ENCODE measurements around the gene GOLGA8A.
"Not testable (repeated sequence)": the region's sequence is repeated elsewhere in the genome, so short reads cannot be mapped to it uniquely, and the experiment has no call there.

GOLGA8A gene

DNA sequence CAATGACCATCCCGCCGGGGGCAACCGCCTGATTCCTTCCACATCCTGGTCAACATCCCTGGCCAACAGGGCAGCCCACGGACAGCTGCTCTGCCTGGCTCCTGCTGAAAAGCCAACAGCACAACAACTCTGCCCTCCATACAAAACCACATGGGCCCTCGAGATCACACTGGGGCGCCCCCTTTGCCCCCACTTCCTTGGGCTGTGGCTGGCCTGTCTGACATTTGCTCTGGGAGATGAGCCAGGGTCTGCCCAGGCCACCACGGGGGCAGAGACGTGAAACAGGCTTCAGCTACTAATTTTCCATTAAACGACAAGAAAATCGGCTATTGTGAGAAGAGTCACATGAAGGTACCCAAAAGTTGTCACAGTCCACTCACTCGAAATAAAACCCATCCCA lies 16.7 kb downstream of the GOLGA8A start:
- not testable (repeated sequence) for H3K27me3 ChIP-seq (ENCODE audit: control insufficient read depth in 1 of 2, insufficient read depth in 2 of 2, low read length in 2 of 2); H3K4me1 ChIP-seq (ENCODE audit: control insufficient read depth in 1 of 2, insufficient read depth in 2 of 2, low read length in 2 of 2); H3K4me3 ChIP-seq (ENCODE audit: low read depth in 1 of 2, low read length in 2 of 2); H3K9me3 ChIP-seq (ENCODE audit: control insufficient read depth in 1 of 2, low read length in 2 of 2); H3K36me3 ChIP-seq (ENCODE audit: control insufficient read depth in 1 of 2, insufficient read depth in 2 of 2, low read length in 2 of 2); H3K27ac ChIP-seq (ENCODE audit: low read depth, low read length); H3K9ac ChIP-seq (ENCODE audit: low read depth in 1 of 2, low read length in 2 of 2)

- not testable (repeated sequence) for H3K9me3 ChIP-seq (ENCODE audit: control insufficient read depth in 1 of 2, low read length in 2 of 2); H3K27me3 ChIP-seq (ENCODE audit: control insufficient read depth in 1 of 2, insufficient read depth in 2 of 2, low read length in 2 of 2); H3K36me3 ChIP-seq (ENCODE audit: control insufficient read depth in 1 of 2, insufficient read depth in 2 of 2, low read length in 2 of 2); H3K4me3 ChIP-seq (ENCODE audit: low read depth in 1 of 2, low read length in 2 of 2); H3K4me1 ChIP-seq (ENCODE audit: control insufficient read depth in 1 of 2, insufficient read depth in 2 of 2, low read length in 2 of 2); H3K9ac ChIP-seq (ENCODE audit: low read depth in 1 of 2, low read length in 2 of 2); H3K27ac ChIP-seq (ENCODE audit: low read depth, low read length)
Observed at GRCh38 chr15:34418435-34418834, 19.2 kb downstream of the GOLGA8A start.

DNA sequence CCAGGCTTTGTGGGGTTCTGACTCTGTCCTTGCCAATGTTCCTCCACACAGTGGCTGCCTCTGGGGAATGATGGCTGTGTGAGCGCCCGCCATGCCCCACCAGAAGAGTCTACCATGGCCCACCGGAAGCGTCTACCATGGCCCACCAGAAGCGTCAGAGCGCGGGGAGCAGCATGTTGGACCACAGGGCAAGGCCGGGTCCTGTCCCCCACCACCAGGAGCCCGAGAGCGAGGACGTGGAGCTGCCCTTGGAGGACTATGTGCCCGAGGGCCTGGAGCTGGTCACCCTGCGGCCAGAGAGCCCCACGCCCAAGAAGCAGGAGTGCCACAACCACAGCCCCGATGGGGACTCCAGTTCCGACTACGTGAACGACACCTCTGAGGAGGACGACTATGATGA lies 28.1 kb downstream of the GOLGA8A start:
- H3K27me3 ChIP-seq (ENCODE audit: control insufficient read depth in 1 of 2, insufficient read depth in 2 of 2, low read length in 2 of 2); H3K9me3 ChIP-seq (ENCODE audit: control insufficient read depth in 1 of 2, low read length in 2 of 2); H3K36me3 ChIP-seq (ENCODE audit: control insufficient read depth in 1 of 2, insufficient read depth in 2 of 2, low read length in 2 of 2); H3K27ac ChIP-seq (ENCODE audit: low read depth, low read length); H3K9ac ChIP-seq (ENCODE audit: low read depth in 1 of 2, low read length in 2 of 2); H3K4me3 ChIP-seq (ENCODE audit: low read depth in 1 of 2, low read length in 2 of 2); H3K4me1 ChIP-seq (ENCODE audit: control insufficient read depth in 1 of 2, insufficient read depth in 2 of 2, low read length in 2 of 2): not testable (repeated sequence)

GRCh38 chr15:34408973-34409372 lies 28.6 kb downstream of the GOLGA8A start:
- not testable (repeated sequence) for H3K9ac ChIP-seq (ENCODE audit: low read depth in 1 of 2, low read length in 2 of 2); H3K36me3 ChIP-seq (ENCODE audit: control insufficient read depth in 1 of 2, insufficient read depth in 2 of 2, low read length in 2 of 2); H3K4me3 ChIP-seq (ENCODE audit: low read depth in 1 of 2, low read length in 2 of 2); H3K27me3 ChIP-seq (ENCODE audit: control insufficient read depth in 1 of 2, insufficient read depth in 2 of 2, low read length in 2 of 2); H3K4me1 ChIP-seq (ENCODE audit: control insufficient read depth in 1 of 2, insufficient read depth in 2 of 2, low read length in 2 of 2); H3K9me3 ChIP-seq (ENCODE audit: control insufficient read depth in 1 of 2, low read length in 2 of 2); H3K27ac ChIP-seq (ENCODE audit: low read depth, low read length)

- H3K9ac ChIP-seq (ENCODE audit: low read depth in 1 of 2, low read length in 2 of 2); H3K4me1 ChIP-seq (ENCODE audit: control insufficient read depth in 1 of 2, insufficient read depth in 2 of 2, low read length in 2 of 2); H3K36me3 ChIP-seq (ENCODE audit: control insufficient read depth in 1 of 2, insufficient read depth in 2 of 2, low read length in 2 of 2); H3K27me3 ChIP-seq (ENCODE audit: control insufficient read depth in 1 of 2, insufficient read depth in 2 of 2, low read length in 2 of 2); H3K4me3 ChIP-seq (ENCODE audit: low read depth in 1 of 2, low read length in 2 of 2); H3K9me3 ChIP-seq (ENCODE audit: control insufficient read depth in 1 of 2, low read length in 2 of 2); H3K27ac ChIP-seq (ENCODE audit: low read depth, low read length): not testable (repeated sequence)
Observed at GRCh38 chr15:34403899-34404298, 33.7 kb downstream of the GOLGA8A start.

DNA sequence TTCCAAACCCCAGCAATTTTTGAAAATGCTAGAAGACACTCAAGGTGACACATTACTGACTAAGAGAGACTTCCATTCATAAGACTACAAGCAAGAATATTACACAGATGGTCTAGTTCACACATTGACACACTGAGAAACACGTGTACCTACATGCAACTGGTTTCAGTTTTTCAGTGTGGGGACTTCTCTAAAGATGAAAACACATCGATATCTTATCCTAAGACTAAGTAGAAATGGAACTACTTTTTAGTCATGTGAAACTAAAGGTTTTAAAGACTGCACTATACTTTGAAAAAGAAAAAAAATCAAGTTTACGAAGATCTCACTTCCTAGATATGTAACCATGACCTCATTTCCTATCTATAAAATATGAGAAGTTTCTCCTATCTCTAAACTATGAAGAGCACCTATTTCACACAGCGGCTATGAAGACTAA lies 34.4 kb downstream of the GOLGA8A start:
- not testable (repeated sequence) for H3K27me3 ChIP-seq (ENCODE audit: control insufficient read depth in 1 of 2, insufficient read depth in 2 of 2, low read length in 2 of 2); H3K9ac ChIP-seq (ENCODE audit: low read depth in 1 of 2, low read length in 2 of 2); H3K9me3 ChIP-seq (ENCODE audit: control insufficient read depth in 1 of 2, low read length in 2 of 2); H3K36me3 ChIP-seq (ENCODE audit: control insufficient read depth in 1 of 2, insufficient read depth in 2 of 2, low read length in 2 of 2); H3K4me1 ChIP-seq (ENCODE audit: control insufficient read depth in 1 of 2, insufficient read depth in 2 of 2, low read length in 2 of 2); H3K4me3 ChIP-seq (ENCODE audit: low read depth in 1 of 2, low read length in 2 of 2); H3K27ac ChIP-seq (ENCODE audit: low read depth, low read length)

DNA sequence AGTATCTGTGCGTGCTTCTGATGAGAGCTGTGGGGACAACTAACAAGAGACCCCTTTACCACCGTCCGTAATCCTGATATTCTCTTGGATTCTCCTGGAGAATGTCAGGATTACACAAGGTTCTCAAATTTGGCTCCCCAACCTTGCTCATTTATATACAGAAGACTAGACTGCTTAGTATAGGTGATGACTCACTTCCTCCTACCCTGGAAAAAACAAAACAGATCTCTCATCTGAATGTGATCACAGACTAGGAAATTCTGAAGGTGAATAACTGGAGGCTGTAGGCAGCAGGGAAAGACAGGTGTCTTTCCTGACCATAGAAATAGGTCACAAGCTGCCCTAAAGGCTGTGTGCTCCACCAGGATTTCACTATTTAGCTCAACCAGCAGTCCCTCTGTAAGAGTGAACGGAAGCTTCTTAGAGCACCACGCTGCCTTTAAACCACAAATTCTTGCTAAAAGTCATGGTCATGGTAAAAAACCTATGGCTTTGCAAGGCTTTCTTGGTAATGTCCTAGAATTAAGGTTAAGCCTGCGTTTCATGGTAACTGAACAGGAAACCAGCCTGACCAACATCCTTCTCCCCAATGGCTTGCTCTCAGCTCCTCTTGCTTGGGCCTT lies 39.9 kb downstream of the GOLGA8A start:
- not testable (repeated sequence) for H3K27me3 ChIP-seq (ENCODE audit: control insufficient read depth in 1 of 2, insufficient read depth in 2 of 2, low read length in 2 of 2); H3K4me1 ChIP-seq (ENCODE audit: control insufficient read depth in 1 of 2, insufficient read depth in 2 of 2, low read length in 2 of 2); H3K9me3 ChIP-seq (ENCODE audit: control insufficient read depth in 1 of 2, low read length in 2 of 2); H3K4me3 ChIP-seq (ENCODE audit: low read depth in 1 of 2, low read length in 2 of 2); H3K9ac ChIP-seq (ENCODE audit: low read depth in 1 of 2, low read length in 2 of 2); H3K27ac ChIP-seq (ENCODE audit: low read depth, low read length); H3K36me3 ChIP-seq (ENCODE audit: control insufficient read depth in 1 of 2, insufficient read depth in 2 of 2, low read length in 2 of 2)

- not testable (repeated sequence) for H3K4me1 ChIP-seq (ENCODE audit: control insufficient read depth in 1 of 2, insufficient read depth in 2 of 2, low read length in 2 of 2); H3K27me3 ChIP-seq (ENCODE audit: control insufficient read depth in 1 of 2, insufficient read depth in 2 of 2, low read length in 2 of 2); H3K9ac ChIP-seq (ENCODE audit: low read depth in 1 of 2, low read length in 2 of 2); H3K27ac ChIP-seq (ENCODE audit: low read depth, low read length); H3K4me3 ChIP-seq (ENCODE audit: low read depth in 1 of 2, low read length in 2 of 2); H3K9me3 ChIP-seq (ENCODE audit: control insufficient read depth in 1 of 2, low read length in 2 of 2); H3K36me3 ChIP-seq (ENCODE audit: control insufficient read depth in 1 of 2, insufficient read depth in 2 of 2, low read length in 2 of 2)
Observed at GRCh38 chr15:34392981-34393380, 44.6 kb downstream of the GOLGA8A start.

- not testable (repeated sequence) for H3K27ac ChIP-seq (ENCODE audit: low read depth, low read length); H3K36me3 ChIP-seq (ENCODE audit: control insufficient read depth in 1 of 2, insufficient read depth in 2 of 2, low read length in 2 of 2); H3K27me3 ChIP-seq (ENCODE audit: control insufficient read depth in 1 of 2, insufficient read depth in 2 of 2, low read length in 2 of 2); H3K9me3 ChIP-seq (ENCODE audit: control insufficient read depth in 1 of 2, low read length in 2 of 2); H3K4me1 ChIP-seq (ENCODE audit: control insufficient read depth in 1 of 2, insufficient read depth in 2 of 2, low read length in 2 of 2); H3K9ac ChIP-seq (ENCODE audit: low read depth in 1 of 2, low read length in 2 of 2); H3K4me3 ChIP-seq (ENCODE audit: low read depth in 1 of 2, low read length in 2 of 2)
Observed at GRCh38 chr15:34389594-34390086, 48.0 kb downstream of the GOLGA8A start.

Measured in duodenal mucosa (tissue), 2 donors.